Ishikawa (cell line): ENCODE results near the gene FCRL5.

ENCODE experiments used
- CEBPB ChIP-seq: IDR thresholded peaks from 2 replicates; pipeline ENCODE4 v1.6.1; 2012
- CREB1 ChIP-seq: IDR thresholded peaks from 2 replicates; pipeline ENCODE4 v1.6.1; 2012; ENCODE audit warnings: low read depth
- EGR1 ChIP-seq: IDR thresholded peaks from 2 replicates; pipeline ENCODE4 v1.6.1; 2012
- EP300 ChIP-seq: IDR thresholded peaks from 2 replicates; pipeline ENCODE4 v1.6.1; 2012; ENCODE audit warnings: borderline replicate concordance
- FOXM1 ChIP-seq: IDR thresholded peaks from 2 replicates; pipeline ENCODE4 v1.6.1; 2012; ENCODE audit warnings: low read depth, borderline replicate concordance
- NFIC ChIP-seq: IDR thresholded peaks from 2 replicates; pipeline ENCODE4 v1.6.1; 2012
- RAD21 ChIP-seq: IDR thresholded peaks from 2 replicates; pipeline ENCODE4 v1.6.1; 2012; ENCODE audit warnings: low read depth
- TAF1 ChIP-seq: IDR thresholded peaks from 2 replicates; pipeline ENCODE4 v1.6.1; 2012; ENCODE audit warnings: low read depth, mild to moderate bottlenecking
- TCF12 ChIP-seq: IDR thresholded peaks from 2 replicates; pipeline ENCODE4 v1.6.1; 2012; ENCODE audit warnings: low read depth
- TEAD4 ChIP-seq: IDR thresholded peaks from 2 replicates; pipeline ENCODE4 v1.6.1; 2012
- YY1 ChIP-seq: IDR thresholded peaks from 2 replicates; pipeline ENCODE4 v1.6.1; 2012; ENCODE audit warnings: low read depth
- ZBTB7A ChIP-seq: IDR thresholded peaks from 2 replicates; pipeline ENCODE4 v1.6.1; 2012; ENCODE audit warnings: low read depth
- TF ChIP-seq, protein P1 (sequence below): IDR thresholded peaks from 2 replicates; pipeline ENCODE4 v1.6.1; 2012
- TF ChIP-seq, protein P2 (sequence below): IDR thresholded peaks from 2 replicates; pipeline ENCODE4 v1.6.1; 2012
- TF ChIP-seq, protein P3 (sequence below): IDR thresholded peaks from 2 replicates; pipeline ENCODE4 v1.6.1; 2012; ENCODE audit warnings: low read depth, mild to moderate bottlenecking

Gene FCRL5

GRCh38 chr1:157595356-157595755, 43.0 kb upstream of the FCRL5 start:
- TF ChIP-seq TAF1 (no peak), TCF12 (no peak), CREB1 (no peak), CEBPB (no peak), EP300 (no peak), NFIC (no peak), TEAD4 (no peak), YY1 (no peak), FOXM1 (no peak), RAD21 (no peak), EGR1 (no peak), ZBTB7A (no peak)
- TF ChIP-seq, protein P1, sequence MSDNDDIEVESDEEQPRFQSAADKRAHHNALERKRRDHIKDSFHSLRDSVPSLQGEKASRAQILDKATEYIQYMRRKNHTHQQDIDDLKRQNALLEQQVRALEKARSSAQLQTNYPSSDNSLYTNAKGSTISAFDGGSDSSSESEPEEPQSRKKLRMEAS: no peak
- TF ChIP-seq, protein P2, sequence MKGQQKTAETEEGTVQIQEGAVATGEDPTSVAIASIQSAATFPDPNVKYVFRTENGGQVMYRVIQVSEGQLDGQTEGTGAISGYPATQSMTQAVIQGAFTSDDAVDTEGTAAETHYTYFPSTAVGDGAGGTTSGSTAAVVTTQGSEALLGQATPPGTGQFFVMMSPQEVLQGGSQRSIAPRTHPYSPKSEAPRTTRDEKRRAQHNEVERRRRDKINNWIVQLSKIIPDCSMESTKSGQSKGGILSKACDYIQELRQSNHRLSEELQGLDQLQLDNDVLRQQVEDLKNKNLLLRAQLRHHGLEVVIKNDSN: no peak
- TF ChIP-seq, protein P3, sequence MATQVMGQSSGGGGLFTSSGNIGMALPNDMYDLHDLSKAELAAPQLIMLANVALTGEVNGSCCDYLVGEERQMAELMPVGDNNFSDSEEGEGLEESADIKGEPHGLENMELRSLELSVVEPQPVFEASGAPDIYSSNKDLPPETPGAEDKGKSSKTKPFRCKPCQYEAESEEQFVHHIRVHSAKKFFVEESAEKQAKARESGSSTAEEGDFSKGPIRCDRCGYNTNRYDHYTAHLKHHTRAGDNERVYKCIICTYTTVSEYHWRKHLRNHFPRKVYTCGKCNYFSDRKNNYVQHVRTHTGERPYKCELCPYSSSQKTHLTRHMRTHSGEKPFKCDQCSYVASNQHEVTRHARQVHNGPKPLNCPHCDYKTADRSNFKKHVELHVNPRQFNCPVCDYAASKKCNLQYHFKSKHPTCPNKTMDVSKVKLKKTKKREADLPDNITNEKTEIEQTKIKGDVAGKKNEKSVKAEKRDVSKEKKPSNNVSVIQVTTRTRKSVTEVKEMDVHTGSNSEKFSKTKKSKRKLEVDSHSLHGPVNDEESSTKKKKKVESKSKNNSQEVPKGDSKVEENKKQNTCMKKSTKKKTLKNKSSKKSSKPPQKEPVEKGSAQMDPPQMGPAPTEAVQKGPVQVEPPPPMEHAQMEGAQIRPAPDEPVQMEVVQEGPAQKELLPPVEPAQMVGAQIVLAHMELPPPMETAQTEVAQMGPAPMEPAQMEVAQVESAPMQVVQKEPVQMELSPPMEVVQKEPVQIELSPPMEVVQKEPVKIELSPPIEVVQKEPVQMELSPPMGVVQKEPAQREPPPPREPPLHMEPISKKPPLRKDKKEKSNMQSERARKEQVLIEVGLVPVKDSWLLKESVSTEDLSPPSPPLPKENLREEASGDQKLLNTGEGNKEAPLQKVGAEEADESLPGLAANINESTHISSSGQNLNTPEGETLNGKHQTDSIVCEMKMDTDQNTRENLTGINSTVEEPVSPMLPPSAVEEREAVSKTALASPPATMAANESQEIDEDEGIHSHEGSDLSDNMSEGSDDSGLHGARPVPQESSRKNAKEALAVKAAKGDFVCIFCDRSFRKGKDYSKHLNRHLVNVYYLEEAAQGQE: no peak

GRCh38 chr1:157585984-157586383, 33.7 kb upstream of the FCRL5 start:
- TF ChIP-seq FOXM1: no peak
- TF ChIP-seq, protein P3: peak; percentile 67

- no peak for TF ChIP-seq YY1
These were observed 32.2 kb upstream of the FCRL5 start for GRCh38 chr1:157584503-157584902.

DNA sequence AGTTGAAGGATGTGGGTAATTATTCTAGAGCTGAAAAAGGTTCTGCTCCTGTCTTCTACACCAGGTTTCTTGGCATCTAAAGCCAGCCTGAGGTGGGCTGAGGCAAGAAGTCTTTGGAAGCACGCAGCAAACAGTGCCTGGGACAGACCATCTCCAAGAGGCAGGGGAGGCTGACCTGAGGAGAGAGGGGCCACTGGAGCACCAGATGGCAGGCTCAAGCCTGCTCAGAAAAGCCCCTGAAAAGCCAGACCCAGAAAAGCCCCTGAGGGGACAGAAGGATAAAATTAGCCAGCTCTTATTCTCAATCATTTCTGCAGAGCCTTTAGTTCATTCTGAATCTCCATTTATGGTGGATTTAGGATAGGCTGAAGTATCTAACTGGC, 28.5 kb upstream of the FCRL5 start:
- TF ChIP-seq TCF12 (no peak), FOXM1 (no peak), NFIC (no peak), EGR1 (no peak), ZBTB7A (no peak), CREB1 (no peak), EP300 (no peak), TAF1 (no peak), TEAD4 (no peak), YY1 (no peak), RAD21 (no peak), CEBPB (no peak)
- TF ChIP-seq, protein P3: no peak
- TF ChIP-seq, protein P2: no peak
- TF ChIP-seq, protein P1: no peak

- TF ChIP-seq RAD21 (peak; percentile 59), EGR1 (no peak), TEAD4 (peak; percentile 96)
- TF ChIP-seq, protein P1: no peak
These were observed 28.0 kb upstream of the FCRL5 start for GRCh38 chr1:157580179-157580827.
